ENCODE measurements around the gene SMARCA4.
A peak's percentile ranks its signal among the peaks of the same experiment; 100 is the strongest.
"Not testable (repeated sequence)": the region's sequence is repeated elsewhere in the genome, so short reads cannot be mapped to it uniquely, and the experiment has no call there.

SMARCA4 gene

GRCh38 chr19:10968527-10969135 lies 7.8 kb downstream of the SMARCA4 start:
- Histone ChIP-seq H3K4me3 (no peak overlapping the region), H3K27ac (peak overlapping the region in 4 of 21 experiments; percentile 21 to 59 (median 50))

- H3K27ac ChIP-seq, result no peak overlapping the region
- no peak overlapping the region for H3K4me3 ChIP-seq
These were observed 10.4 kb downstream of the SMARCA4 start for GRCh38 chr19:10971107-10971726.

- Histone ChIP-seq H3K4me3 (no peak overlapping the region), H3K27ac (peak overlapping the region in 15 of 21 experiments; percentile 8 to 68 (median 39))
These were observed 14.7 kb downstream of the SMARCA4 start for GRCh38 chr19:10975374-10976130.

- Histone ChIP-seq H3K4me3 (no peak overlapping the region), H3K27ac (peak overlapping the region in 15 of 21 experiments; percentile 8 to 68 (median 39))
These were observed 15.5 kb downstream of the SMARCA4 start for GRCh38 chr19:10976131-10976892.

GRCh38 chr19:10977742-10978092 lies 16.9 kb downstream of the SMARCA4 start:
- Histone ChIP-seq H3K27ac (no peak overlapping the region), H3K4me3 (no peak overlapping the region)

- Histone ChIP-seq H3K4me3 (no peak overlapping the region), H3K27ac (peak overlapping the region in 2 of 21 experiments; percentile 40 to 45)
These were observed 19.1 kb downstream of the SMARCA4 start for GRCh38 chr19:10979951-10980381.

GRCh38 chr19:10981252-10981895 lies 20.5 kb downstream of the SMARCA4 start:
- H3K4me3 ChIP-seq, result no peak overlapping the region
- H3K27ac ChIP-seq, result peak overlapping the region in 1 of 21 experiments; percentile 25

- H3K4me3 ChIP-seq, result no peak overlapping the region
- H3K27ac ChIP-seq, result no peak overlapping the region
These were observed 22.2 kb downstream of the SMARCA4 start for GRCh38 chr19:10983026-10983425.

GRCh38 chr19:10984166-10984735 lies 23.4 kb downstream of the SMARCA4 start:
- Histone ChIP-seq H3K4me3 (no peak overlapping the region), H3K27ac (peak overlapping the region in 1 of 21 experiments; percentile 2)

- Histone ChIP-seq H3K27ac (no peak overlapping the region), H3K4me3 (no peak overlapping the region)
These were observed 24.7 kb downstream of the SMARCA4 start for GRCh38 chr19:10985502-10985901.

- Histone ChIP-seq H3K4me3 (no peak overlapping the region), H3K27ac (no peak overlapping the region)
These were observed 25.7 kb downstream of the SMARCA4 start for GRCh38 chr19:10986301-10987127.

- Histone ChIP-seq H3K27ac (no peak overlapping the region), H3K4me3 (no peak overlapping the region)
These were observed 26.9 kb downstream of the SMARCA4 start for GRCh38 chr19:10987571-10988297.

GRCh38 chr19:10988380-10988779 lies 27.6 kb downstream of the SMARCA4 start:
- Histone ChIP-seq H3K27ac (no peak overlapping the region), H3K4me3 (no peak overlapping the region)

GRCh38 chr19:10988921-10989320 lies 28.1 kb downstream of the SMARCA4 start:
- Histone ChIP-seq H3K4me3 (no peak overlapping the region), H3K27ac (no peak overlapping the region)

- H3K27ac ChIP-seq, result no peak overlapping the region
These were observed 30.2 kb downstream of the SMARCA4 start for GRCh38 chr19:10991076-10991475.

GRCh38 chr19:10991521-10992081 lies 30.8 kb downstream of the SMARCA4 start:
- no peak overlapping the region for H3K27ac ChIP-seq
- no peak overlapping the region for H3K4me3 ChIP-seq

More at GRCh38 chr19:10991076-10991475, 30.2 kb downstream of the SMARCA4 start:
- H3K4me3 ChIP-seq, result no peak overlapping the region

GRCh38 chr19:10992174-10992573 lies 31.3 kb downstream of the SMARCA4 start:
- not testable (repeated sequence) for H3K27ac ChIP-seq, H3K4me3 ChIP-seq

All from skin epidermis (tissue), 12 donors.